Sciatic nerve (tissue), 2 donors: ENCODE results near the gene CCNL2. TPM values are rescaled to one million over a fixed set of nuclear protein-coding genes. Genes with fewer than 3 reads are reported as not detected.
"Not testable (repeated sequence)": the region's sequence is repeated elsewhere in the genome, so short reads cannot be mapped to it uniquely, and the experiment has no call there.

Experiments used
- ATAC-seq: fragments of 200-7000 bp; cut with Tn5 transposase; one replicate; pipeline ENCODE4 v1.9.1; 2020; ENCODE audit warnings: mild to moderate bottlenecking, moderate library complexity
- DNase-seq: peaks from one replicate; pipeline ENCODE4 v3.0.0-alpha.2; 2020; ENCODE audit warnings: low spot score
- intact Hi-C: fragments of 100-400 bp; cut with DNase I; formaldehyde crosslinking; loops from one replicate; pipeline ENCODE4 v1.14.2; 2022
- total RNA-seq: library from RNA; stranded (reverse); fragmentation: NEBNext Ultra II Directional; extraction: Animal tissue kit (Norgen Biotek cat#: 25700); gene quantifications from one replicate; pipeline ENCODE4 v1.2.1, GENCODE V29; 2021
- donor health status: DM: no; HTN: no; CAD: no.
- donor health status: DM: no; HTN: no; CAD: no.

Gene CCNL2
- total RNA-seq, 1 donor from 2014 or later: 207 TPM

- intact Hi-C loops: no loop called here
- ATAC-seq: no peak
- DNase-seq: no peak
Measured at GRCh38 chr1:1385931-1386330, 13.2 kb downstream of the CCNL2 start.

DNA sequence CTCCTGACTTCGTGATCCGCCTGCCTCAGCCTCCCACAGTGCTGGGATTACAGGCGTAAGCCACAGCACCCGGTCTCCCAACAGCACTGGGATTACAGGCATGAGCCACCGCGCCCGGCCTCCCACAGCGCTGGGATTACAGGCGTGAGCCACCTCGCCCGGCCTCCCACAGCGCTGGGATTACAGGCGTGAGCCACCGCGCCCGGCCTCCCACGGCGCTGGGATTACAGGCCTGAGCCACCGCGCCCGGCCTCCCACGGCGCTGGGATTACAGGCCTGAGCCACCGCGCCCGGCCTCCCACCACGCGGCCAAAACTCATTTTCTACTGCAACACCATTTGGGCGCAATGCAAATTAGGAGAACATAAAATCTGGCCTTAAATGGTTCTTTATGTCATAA, 13.8 kb downstream of the CCNL2 start:
- intact Hi-C loops, DNase-seq, ATAC-seq: not testable (repeated sequence)

DNA sequence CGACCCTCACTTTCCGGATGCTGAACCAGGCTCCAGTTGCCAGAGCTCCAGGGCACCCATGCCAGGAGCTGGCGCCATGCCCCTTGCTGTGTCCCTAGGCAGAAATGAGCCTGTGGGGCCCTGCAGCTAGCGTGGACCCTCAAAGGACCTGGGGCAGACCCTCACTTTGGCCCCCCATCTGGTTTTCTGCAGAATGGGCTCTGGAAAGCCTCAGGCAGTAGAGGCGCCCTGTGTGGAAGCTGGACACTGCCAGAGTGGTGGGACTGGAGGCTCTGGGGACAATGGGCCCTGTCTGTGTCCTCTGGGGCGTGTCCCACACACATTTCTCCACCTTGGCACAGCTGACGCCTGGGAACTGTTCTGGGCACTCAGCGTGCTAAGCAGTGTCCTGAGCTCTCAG, 17.8 kb downstream of the CCNL2 start:
- ATAC-seq: no peak

GRCh38 chr1:1380860-1381259, 18.3 kb downstream of the CCNL2 start:
- no peak for ATAC-seq
- intact Hi-C loops: no loop called here

More for the DNA sequence above, 17.8 kb downstream of the CCNL2 start:
- intact Hi-C loops: no loop called here
- no peak for DNase-seq

DNA sequence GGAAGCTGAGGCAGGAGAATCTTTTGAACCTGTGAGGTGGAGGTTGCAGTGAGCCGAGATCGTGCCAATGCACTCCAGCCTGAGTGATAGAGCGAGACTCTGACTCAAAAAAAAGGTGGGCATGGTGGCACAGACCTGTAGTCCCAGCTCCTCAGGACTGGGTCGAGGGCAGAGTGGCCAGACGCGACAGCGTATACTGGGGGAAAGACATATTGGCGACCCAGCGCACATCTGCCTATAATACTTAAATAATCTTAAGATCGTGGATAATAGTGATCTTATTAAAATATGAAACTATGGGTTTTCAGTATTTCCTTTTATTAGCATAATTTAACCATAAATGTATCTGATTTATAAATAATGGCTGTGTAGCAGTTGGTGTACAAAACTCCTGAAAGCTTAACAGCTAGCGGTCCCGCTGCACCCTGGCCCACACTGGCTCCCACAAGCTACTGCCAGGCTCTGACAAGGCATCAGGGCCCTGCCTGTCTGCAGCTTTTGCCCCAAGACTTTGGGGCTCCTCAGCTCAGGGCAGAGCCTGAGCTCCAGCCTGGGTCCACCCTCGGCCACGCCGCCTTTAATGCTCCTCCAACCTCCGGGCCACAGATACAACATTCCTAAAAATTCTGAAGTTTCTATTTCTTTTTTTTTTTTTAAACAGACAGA, 21.5 kb downstream of the CCNL2 start:
- ATAC-seq (no peak), DNase-seq (no peak)
- intact Hi-C loops: no loop called here

More at GRCh38 chr1:1380860-1381259, 18.3 kb downstream of the CCNL2 start:
- no peak for DNase-seq

- intact Hi-C loops: no loop called here
Measured at GRCh38 chr1:1376551-1377226, 22.4 kb downstream of the CCNL2 start.

DNA sequence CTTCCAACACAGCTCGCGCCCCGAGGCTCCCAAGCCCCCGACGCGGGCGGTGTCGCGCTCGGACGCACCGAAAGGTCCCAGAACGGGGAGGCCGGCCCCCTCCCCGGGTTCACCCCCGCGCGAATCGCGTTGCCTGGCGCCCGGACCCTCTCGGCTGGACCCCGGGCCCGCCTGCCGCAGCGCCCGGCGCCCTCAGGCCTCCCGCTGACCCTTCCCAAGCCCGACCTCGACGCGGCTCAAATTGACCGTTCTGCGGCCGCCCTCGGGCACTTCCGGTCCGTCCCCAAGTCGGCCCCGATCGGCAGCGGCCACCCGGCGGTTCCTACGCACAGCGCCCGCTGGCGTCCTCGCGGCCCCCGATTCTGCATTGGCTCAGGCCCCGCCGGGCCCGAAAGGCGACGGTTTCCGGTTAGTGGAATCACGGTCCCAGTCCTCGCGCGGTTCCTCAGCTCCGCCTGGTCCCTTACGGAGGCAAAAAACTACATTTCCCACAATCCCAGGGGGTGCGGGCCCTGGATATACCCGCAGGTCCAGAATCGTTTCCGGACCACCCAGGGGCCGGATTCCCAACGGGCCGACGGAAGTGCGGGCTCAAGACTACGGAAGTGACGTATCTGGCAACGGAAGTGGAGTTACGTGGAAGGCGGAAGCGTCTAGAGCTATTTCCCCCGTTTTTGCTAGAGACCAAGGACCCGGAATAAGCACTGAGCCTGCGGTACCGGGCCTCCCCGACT, 24.0 kb downstream of the CCNL2 start, which contains the start of gene AURKAIP1:
Gene AURKAIP1 (minus strand): TSS at position 279 of the 734 bp plus-strand sequence. CDS start 451 bp downstream, outside the sequence.
- DNase-seq (peak; percentile 99), ATAC-seq (peak; percentile 96)
- intact Hi-C loops: no loop called here

More at GRCh38 chr1:1376551-1377226, 22.4 kb downstream of the CCNL2 start:
- ATAC-seq (no peak), DNase-seq (no peak)

DNA sequence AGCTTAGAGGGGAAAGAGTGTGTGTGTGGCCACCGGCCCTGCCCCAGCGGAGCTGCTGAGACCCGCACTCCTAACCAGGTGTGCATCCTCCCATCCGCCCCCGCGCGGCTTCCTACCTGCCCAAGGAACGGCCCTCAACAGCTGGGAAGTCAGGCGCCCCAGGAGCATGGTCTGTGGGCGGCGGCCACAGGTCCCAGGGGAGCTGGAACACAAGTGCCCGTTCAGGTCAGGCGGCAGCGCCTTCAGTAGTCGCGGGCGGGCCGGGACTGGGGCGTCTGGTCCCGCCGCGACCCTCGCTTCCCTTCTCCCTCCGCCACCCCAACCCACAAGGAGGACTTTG, 24.6 kb downstream of the CCNL2 start:
- ATAC-seq (no peak), DNase-seq (peak; percentile 75)
- intact Hi-C loops: no loop called here

DNA sequence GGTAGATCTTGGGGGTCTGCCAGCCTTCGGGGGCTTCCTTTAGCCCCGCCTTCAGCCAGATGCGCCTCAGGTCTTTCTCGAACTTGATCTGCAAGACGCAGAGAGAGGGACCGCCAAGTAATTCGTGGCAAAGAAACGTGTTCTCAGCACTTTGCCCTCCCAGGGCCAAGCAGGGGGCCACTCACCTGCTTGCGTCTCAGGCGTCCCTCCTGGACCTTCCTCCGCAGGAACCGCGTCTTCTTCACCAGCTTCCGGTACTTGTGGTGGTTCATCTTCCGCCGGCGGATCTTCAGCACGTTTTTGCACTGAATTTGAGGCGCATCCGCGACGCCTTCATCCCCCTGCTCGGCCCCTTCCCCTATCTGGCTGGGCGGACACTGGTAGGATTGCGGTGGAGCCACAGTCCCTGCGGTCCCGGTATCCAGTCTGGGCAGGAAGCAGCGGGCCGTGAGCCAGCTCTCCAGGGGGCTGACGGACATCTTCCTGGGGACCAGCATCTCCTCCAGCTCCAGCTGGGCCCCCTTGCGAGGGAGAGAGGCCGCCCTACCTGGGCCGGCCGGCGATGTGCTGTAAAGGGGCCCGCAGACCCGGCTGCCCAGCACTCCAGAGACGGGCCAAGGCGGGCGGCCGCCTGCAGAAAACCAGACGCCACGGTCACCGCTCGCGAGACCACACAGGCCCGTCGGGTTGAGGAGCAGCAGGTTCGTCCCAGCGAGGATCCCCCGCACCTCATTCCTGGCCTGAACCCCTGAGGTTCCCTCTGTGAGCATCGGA, 25.1 kb downstream of the CCNL2 start:
- intact Hi-C loops: no loop called here
- no peak for ATAC-seq
- peak; percentile 72 for DNase-seq

- intact Hi-C loops: no loop called here
- DNase-seq (peak; percentile 61), ATAC-seq (no peak)
Measured at GRCh38 chr1:1373051-1373814, 25.9 kb downstream of the CCNL2 start.

- intact Hi-C loops: no loop called here
Measured at GRCh38 chr1:1371746-1372711, 27.1 kb downstream of the CCNL2 start.

DNA sequence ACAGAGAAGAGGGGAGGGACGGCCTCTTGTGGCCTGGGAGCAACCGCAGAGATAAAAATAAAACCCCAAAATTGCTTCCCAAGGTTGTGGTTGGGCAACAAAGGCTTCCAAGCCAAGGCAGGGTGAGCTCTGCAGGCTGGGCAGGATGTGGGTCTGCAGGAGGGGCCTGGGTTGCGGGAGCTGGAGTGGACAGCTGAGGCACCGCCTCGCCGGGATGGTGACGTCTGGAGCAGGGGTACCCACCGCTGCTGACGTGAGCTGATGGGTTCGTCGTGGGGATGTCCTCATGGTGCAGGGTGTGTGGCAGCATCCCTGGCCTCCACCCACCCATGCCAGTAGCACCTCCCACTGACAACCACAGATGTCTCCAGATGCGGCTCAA, 27.8 kb downstream of the CCNL2 start:
- ATAC-seq (peak; percentile 10), DNase-seq (peak; percentile 65)
- intact Hi-C loops: no loop called here

More at GRCh38 chr1:1371746-1372711, 27.1 kb downstream of the CCNL2 start:
- DNase-seq: peak; percentile 86
- ATAC-seq: peak; percentile 44

- intact Hi-C loops: no loop called here
- ATAC-seq (no peak), DNase-seq (no peak)
Measured at GRCh38 chr1:1370771-1371300, 28.3 kb downstream of the CCNL2 start.

GRCh38 chr1:1370094-1370493, 29.0 kb downstream of the CCNL2 start:
- intact Hi-C loops, DNase-seq, ATAC-seq: not testable (repeated sequence)

GRCh38 chr1:1367315-1367714, 31.8 kb downstream of the CCNL2 start:
- no peak for DNase-seq
- intact Hi-C loops: no loop called here
- no peak for ATAC-seq

- DNase-seq (no peak), ATAC-seq (no peak)
- intact Hi-C loops: no loop called here
Measured at GRCh38 chr1:1366699-1367066, 32.5 kb downstream of the CCNL2 start.
